HG02623 (cell line): ENCODE results near the gene ACTC1.

Source experiments
- ATAC-seq: cut with Tn5 transposase; IDR thresholded peaks from one replicate; pipeline ENCODE4 v1.9.1; 2021; ENCODE audit warnings: moderate library complexity; ENCODE audit not compliant: unreplicated experiment

ACTC1 gene

DNA sequence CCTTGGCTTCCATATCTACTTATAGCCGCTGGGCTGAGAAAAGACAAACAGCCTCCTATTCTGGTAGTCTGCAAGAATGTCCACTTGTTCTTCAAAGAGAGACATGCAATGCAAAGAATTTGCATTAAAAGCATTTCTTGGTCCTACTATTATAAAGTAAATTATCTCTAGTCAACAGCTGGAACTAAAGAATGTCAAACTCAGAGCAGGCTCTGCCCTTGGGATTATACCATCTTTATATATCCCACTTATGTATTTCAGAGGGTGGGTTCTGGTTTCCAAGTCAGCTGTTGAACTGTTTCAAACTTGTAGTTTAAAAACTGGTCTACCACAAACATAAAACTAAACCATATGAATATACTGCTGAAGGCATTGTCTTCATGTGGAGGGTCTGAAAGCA, 7.0 kb upstream of the ACTC1 start:
- no peak for ATAC-seq

DNA sequence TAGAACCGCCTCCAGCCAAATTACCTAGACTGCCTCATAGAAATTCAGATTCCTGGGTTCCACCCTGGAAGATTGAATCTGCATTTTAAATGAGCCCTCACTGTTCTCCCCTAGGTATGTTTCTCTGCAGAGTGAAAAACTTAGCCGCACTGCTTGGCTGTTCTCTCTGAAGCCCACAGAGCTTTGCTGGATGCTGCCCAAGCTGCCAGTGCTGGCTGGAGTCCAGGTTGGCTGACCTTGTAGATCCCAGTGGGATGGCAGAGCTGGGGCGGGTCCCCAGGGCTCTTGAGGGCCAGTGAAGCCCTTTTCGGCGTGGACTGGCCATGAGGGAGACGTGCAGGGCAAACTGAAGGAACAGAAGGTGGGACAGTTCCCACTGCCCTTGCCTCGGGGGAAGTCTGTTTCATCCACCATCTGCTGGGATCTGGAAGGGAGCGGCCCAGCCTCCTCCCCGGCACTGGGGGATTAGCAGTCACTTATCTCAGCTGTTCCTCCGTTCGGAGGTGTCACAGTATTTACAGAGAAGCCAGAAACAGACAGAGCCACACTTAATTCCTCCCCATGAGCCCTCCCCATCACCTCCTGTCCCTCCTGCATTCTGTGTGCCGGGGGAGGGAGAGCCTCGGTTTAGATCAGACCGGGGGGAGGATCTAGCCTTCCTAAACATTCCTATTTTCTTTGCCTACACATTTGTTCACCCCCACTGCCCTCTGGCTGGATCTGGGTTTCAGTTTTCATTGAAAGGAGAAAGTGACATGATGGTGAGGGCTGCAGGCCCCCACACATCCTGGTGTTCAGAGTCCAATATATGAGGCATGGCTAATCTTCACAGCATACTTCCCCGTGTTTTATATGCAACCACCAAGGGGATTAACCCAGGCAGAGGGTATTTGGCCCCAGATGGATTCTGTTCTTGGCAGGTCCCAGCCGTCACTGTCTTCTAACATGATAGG, 4.1 kb upstream of the ACTC1 start:
- no peak for ATAC-seq

DNA sequence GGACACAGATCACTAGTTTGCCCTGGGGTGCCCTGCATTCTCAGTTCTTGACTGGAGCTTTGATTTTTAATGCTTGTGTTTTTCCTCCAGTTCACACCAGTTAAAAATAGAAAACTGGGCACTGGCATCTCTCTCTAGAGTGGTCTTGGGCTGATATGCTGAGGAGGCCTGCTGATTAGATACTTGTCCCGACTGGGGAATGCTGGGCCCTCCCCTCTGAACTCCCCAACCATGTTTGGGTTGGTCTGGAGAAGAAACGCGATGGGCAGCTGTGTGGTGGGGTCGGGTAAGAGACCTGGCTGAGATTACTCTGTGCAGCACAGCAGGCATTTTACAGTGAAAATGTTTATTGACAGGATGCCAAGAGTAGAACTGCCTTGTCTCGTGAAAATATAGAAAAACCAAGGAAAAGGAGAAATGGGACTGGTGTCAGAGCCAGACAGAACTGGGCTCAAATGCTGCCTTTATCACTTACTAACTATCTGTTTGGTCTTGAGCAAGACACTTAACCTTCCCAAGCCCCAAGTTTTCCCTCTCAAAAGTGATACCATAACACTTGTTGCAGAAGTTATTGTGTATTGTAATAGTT, 1.6 kb upstream of the ACTC1 start:
- no peak for ATAC-seq

DNA sequence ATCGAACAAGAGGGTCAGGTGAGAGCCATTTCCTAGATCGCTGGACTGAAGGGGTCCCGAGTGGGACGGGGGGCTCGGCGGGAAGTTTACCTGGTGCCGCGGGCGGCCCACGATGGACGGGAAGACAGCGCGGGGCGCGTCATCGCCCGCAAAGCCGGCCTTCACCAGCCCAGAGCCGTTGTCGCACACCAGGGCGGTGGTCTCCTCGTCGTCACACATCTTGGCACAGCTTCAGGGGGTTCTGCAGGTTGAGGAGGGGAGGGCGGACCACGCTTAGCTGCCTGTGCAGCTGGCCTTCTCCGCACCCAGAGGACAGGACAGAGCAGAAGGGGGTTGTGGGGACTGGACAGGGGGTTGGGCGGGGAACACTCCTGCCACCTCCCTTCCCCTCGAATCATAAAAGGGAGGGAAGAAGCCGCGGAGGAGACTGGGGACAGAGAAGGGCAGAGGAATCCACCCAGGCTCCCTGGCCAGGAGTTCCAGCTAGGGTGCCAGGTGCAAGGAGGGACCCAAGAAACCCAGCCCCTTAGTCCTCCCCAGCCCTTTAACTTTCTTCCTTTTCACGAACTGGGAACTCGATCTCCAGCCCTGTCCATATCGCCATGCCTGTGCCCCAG, 651 bp downstream of the ACTC1 start:
- ATAC-seq: no peak

DNA sequence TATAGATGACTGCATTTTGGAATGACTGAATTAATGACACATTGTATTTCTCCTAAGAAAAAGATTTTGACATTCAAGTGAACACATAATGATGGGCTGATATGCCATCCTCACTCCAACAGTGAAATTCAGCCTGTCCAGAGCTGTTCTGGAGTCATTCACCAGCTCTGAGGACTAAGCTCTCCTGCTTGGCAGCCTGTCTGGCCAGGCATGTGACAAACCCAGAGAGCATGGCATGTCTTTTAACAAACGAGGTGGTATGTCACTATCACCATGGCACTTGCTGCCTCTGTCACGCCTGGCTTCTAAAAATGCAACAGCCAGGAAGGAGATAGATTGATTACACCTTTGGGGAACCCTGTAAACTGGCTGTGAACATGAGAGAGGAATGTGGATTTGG, 1.4 kb downstream of the ACTC1 start:
- ATAC-seq: no peak

DNA sequence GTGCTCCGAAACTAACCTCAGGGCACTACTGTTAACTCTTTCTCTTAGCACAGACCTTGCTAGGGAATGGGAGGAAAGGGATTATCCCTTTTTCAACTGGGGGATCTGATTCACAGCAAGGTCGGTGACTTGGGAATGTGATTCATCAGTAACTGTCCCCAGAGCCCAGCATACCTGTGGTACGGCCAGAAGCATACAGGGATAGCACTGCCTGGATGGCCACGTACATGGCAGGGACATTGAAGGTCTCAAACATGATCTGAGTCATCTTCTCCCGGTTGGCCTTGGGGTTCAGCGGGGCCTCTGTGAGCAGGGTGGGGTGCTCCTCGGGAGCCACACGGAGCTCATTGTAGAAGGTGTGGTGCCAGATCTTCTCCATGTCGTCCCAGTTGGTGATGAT, 2.3 kb downstream of the ACTC1 start:
- no peak for ATAC-seq

DNA sequence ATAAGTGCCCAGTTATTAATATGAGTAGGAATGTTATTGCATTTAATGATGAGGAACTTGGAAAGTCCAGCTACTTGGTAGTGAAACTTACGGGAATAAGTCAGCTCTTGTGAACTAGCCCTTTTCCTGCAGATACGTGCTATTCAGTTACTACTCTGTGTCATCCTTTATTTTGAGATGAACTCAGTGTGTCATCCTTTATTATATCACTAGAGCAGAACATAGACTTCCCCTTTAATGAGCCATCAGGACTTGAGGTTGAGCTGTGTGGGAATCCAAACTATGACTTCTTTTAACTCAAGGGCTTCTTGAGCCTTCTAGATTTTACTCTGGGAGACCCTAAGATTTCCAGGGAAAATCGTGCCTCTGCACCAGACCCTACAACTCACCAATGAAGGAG, 3.6 kb downstream of the ACTC1 start:
- ATAC-seq: no peak

DNA sequence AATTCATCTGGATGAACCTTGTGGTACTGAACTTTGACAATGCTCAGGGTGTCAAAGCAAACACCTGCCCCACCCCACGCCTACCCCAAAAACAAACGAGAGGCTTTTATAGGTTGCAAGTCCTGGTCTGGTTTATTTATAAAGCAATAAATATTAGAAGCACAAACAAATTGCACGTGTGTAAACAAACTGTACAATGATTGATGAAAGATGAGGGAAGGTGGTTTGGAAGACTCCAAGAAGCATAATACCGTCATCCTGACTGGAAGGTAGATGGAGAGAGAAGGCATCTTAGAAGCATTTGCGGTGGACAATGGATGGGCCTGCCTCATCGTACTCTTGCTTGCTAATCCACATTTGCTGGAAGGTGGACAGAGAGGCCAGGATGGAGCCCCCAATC, 5.2 kb downstream of the ACTC1 start:
- no peak for ATAC-seq

DNA sequence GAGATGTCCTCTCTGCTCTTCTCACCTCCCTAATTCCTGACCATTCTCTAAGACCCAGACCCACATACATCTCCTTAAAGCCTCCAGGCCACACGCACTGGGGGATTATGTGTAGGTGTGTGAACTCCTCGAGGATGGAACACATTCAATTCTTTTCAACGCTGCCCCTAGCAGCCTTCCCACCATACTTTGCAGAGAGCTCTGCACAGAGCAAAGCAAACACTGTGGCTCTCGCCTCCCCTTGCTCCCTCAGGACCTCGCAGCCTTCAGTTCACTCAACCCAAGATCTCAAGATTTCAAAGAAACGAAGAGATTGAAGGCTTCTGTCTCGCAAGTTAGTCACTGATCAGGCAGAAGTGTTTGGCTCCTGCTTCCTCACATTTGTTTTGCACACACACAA, 6.0 kb downstream of the ACTC1 start:
- no peak for ATAC-seq

DNA sequence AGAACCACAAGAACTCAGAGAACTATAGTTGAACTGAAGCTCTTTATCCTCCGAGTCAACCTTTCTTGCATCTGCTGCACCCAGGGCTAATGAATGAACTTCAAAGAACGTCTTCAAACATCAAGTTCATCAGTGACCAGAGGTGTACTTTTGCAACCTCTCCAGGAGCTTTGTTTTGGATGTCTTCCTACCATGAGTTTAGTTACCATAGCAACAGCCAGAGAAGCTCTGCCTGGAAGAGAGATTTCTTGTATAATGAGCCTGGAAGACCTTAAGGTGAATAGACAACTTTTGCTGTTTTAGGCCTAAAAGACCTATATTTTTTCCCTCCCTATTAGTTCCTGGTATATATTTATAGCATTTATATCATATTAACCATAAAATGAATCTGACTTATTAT, 9.1 kb downstream of the ACTC1 start:
- no peak for ATAC-seq

DNA sequence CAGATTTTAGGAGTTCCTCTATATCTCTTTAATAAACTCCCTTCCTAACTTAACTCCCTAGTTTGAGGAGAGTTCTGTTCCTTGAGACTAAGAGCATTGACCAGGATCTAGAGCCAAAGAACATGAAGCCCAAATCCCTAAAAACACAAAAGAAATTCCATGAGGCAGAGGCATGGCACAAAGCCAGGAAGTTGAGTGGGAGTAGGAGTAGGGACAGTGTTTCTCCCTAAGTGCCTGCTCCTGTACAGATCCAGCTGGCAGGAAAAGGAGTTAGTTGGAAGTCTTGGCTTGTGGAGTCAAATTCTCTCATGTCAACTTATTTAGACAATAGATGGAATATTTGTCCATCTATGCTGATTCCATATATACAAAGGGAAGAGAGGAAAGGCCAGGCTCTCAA, 11.4 kb downstream of the ACTC1 start:
- no peak for ATAC-seq

DNA sequence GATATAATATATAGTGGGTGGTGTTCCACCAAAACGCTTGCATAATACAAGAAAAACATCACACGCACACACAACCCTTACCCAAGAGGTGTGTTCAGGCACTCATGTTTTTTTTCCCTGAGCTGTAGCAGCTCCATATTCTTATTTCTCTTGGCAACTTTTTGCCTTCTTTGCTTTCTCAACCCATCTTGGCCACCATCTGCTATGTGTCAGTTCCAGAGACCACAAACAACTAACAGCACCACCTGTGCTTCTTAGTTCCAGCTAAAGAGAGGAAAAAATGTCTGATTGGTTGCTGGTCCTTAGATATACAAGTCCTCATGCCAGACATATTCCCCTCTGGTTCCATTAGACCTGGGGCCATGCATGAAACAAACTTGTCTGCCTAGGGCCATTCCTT, 11.9 kb downstream of the ACTC1 start:
- ATAC-seq: no peak

DNA sequence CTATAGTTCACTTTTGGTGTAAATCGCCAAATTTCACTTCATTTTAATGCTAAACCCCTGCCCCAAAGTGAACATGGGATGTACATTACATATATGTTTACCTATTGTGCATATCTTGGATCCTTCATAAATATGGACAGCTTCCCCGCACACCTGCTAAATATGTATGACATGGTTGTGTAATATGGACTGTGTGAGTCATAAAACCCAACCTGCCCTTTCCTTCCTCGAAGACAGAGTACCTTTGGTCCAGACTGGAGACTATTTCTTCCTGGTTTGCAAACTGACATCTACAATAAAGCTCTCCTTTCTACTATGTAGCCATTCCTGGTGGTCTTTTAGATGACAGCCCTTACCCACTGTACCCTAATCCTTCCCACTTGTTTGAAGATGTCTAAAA, 12.4 kb downstream of the ACTC1 start:
- ATAC-seq: no peak

DNA sequence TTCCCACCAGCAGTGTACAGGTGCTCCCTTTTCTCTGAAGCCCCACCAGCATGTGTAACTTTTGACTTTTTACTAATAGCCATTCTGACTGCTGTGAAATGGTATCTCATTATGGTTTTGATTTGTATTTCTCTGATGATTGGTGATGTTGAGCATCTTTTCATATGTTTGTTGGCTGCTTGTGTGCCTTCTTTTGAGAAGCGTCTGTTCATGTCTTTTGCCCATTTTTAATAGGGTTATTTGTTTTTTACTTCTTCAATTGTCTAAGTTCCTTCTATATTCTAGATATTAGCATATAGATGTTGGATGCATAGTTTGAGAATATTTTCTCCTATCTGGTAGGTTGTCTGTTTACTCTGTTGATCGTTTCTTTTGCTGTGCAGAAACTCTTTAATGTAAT, 14.6 kb downstream of the ACTC1 start:
- no peak for ATAC-seq

DNA sequence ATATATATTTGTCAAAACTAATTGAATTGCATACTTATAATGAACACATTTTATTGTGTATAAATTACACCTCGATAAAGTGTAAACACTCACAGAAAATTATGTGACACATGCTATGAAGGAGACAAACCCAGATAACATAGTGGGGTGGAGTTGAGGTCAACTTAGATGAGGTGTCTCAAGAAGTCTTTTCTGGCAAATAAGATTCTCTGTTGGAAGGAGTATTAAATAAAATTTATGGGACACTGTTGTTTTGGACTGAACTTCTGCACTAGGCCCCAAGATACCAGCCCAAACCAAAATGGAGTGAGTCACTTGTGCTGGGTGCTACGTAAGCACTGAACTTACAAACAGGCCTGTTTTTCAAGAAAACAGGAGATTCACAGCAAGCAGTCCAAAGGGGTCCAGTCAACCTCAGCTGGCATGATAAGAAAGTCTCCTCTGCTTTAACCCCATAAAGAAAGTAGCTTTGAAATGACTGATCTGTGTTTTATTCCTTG, 18.7 kb downstream of the ACTC1 start:
- ATAC-seq: no peak

DNA sequence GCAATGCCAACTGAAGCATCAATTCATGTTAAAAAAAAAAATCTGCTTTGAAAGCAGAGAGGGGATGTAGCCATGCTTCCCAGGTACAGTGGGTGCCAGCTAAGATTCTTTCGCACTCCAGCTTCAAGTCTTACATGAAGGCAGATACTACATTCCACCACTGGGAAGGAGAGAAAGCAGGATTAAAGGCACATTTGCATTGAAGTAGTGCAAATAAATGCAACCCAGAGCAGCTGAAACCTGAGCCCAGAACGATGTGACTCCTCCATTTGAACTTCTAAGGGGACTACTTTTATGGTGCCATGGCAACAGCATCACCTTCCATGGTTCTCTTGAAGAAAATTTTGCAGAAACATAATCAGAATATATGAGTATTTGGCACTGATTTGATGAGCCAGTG, 21.4 kb downstream of the ACTC1 start:
- ATAC-seq: no peak

DNA sequence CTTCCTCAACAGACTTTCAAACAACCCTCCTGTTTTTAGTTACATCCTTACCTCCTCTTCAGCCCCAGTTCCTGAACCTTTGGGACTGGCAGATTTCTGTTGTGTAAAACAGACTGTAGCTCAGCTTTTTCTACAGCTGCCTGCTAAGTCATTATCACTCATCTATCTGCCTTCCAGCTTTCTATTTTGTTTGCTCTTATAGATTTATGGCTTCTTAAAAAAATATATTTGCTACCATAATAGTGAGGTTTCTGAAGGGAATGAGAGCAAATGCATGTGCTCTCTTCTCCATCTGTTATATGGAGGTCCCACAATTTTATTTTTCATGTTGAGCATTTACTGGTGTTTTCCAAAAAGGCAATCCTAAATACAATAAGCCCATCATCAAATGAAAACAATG, 22.3 kb downstream of the ACTC1 start:
- no peak for ATAC-seq

DNA sequence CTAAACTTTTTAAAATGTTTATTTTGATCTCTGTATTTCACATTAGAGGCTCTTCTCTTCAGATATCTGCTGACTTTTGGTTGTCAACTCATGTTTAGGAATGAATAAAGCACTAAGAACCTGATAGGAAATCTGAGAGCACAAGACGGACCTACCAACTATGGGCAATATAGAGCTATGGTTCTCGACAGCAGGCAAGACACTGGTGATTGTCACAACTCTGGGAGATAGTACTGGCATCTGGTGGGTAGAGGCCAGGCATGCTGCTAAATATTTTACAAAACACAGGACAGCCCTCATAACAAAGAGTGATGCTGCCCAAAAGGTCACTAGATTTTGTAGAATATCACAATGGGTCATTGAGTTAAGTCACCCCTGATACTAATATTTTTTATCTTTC, 23.0 kb downstream of the ACTC1 start:
- ATAC-seq: no peak

DNA sequence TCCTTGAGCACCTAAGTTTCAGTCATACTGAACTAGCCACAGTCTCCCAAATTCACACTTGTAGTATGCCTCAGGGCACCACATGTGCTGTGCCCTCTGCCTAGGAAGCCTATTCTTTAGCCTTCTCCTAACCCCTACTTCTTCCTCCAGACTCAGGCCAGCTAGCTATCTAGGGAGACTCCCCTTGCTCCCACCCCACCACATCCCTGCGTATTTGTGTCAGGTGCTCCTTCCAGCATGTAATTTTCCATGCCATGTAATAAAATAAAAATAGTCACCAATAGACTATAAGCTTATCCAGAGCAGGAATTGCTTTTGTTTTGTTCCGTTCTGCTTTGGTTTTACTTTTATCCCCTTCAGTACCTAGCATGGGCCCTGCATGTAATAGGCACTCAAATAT, 25.6 kb downstream of the ACTC1 start:
- no peak for ATAC-seq

DNA sequence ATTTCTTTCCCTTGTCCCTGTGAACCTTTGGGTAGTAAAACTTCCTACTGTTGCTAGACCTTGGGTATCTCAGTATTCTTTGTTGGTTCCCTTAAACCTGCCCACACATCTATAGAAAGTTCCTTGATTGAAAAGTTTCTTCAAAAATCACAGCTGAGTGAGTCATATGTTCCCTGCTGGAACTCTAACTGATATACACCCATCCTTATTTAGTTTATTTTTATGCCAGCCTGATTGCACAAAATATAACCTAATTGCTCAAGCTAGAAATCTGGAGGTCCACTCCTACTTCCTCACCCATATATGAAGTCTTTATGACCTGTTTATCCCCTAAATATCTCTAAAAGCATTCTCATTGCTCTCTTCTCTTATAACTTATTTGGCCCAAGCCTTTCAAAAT, 26.8 kb downstream of the ACTC1 start:
- no peak for ATAC-seq

DNA sequence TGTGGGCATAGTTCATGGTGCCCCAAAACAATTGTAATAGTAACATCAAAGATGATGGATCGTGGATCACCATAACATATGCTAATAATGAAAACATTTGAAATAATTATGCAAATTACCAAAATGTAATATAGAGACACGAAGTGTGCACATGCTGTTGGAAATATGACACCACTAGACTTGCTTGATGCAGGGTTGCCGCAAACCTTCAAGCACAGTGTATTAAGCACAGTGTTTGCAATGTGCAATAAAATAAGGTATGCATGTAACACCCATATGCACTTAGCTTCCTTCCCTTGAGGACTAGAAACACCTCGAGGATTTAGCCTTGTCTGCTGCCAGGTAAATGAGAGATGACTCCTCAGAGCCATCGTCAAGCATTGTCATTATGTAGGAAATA, 29.6 kb downstream of the ACTC1 start:
- no peak for ATAC-seq

DNA sequence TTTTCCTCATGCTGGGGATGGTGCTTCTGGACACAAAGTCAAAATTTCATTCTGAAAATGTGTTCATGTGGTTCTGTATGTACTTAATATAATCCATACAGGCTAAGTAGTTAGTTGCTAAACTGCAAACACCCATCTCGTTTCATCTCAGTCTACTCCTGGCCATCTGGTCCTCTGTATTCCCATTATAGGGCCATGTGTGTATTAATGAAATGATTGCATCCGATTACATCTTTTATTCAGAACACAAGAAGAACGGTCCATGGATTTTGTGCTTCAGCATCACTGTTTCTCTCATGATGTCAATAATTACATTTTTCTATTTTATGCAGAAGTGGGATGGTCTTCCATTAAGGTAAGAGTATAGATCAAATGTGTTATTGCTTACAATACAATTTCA, 34.4 kb downstream of the ACTC1 start:
- ATAC-seq: no peak
